Neural progenitor cell (in vitro differentiated cells): Measurements from ENCODE around the gene C10orf88. TPM values are rescaled to one million over a fixed set of nuclear protein-coding genes. Genes with fewer than 3 reads are reported as not detected.
"Not testable (repeated sequence)": the region's sequence is repeated elsewhere in the genome, so short reads cannot be mapped to it uniquely, and the experiment has no call there.

ENCODE experiments used
- DNase-seq: peaks from one replicate; pipeline ENCODE4 v3.0.0-alpha.2; 2016; ENCODE audit warnings: low spot score
- H2AFZ ChIP-seq: fragments of 200-600 bp; sonication (generic); replicated peaks from 2 replicates; pipeline ENCODE4 v1.6.1; 2016; ENCODE audit warnings: antibody characterized with exemption
- H3F3A ChIP-seq: fragments of 200-600 bp; sonication (generic); 2 replicates; pipeline ENCODE4 v1.6.1; 2016; ENCODE audit warnings: antibody characterized with exemption, low read depth
- H3K27ac ChIP-seq: fragments of 200-600 bp; sonication (generic); 2 replicates; pipeline ENCODE4 v1.5.1; 2016; ENCODE audit warnings: mild to moderate bottlenecking
- H3K27me3 ChIP-seq: fragments of 200-600 bp; sonication (generic); 2 replicates; pipeline ENCODE4 v1.6.1; 2016; ENCODE audit warnings: mild to moderate bottlenecking, moderate library complexity
- H3K36me3 ChIP-seq: fragments of 200-600 bp; sonication (generic); 2 replicates; pipeline ENCODE4 v1.5.1; 2016
- H3K4me1 ChIP-seq: fragments of 200-600 bp; sonication (generic); 2 replicates; pipeline ENCODE4 v1.6.1; 2016; ENCODE audit warnings: mixed run types
- H3K4me2 ChIP-seq: fragments of 200-600 bp; sonication (generic); 2 replicates; pipeline ENCODE4 v1.6.1; 2016
- H3K4me3 ChIP-seq: fragments of 200-600 bp; sonication (generic); 2 replicates; pipeline ENCODE4 v1.5.1; 2016
- H3K79me2 ChIP-seq: fragments of 200-600 bp; sonication (generic); 2 replicates; pipeline ENCODE4 v1.6.1; 2016; ENCODE audit warnings: low read depth
- H3K9ac ChIP-seq: fragments of 200-600 bp; sonication (generic); 2 replicates; pipeline ENCODE4 v1.6.1; 2016
- H3K9me3 ChIP-seq: fragments of 200-600 bp; sonication (generic); 2 replicates; pipeline ENCODE4 v1.5.1; 2016; ENCODE audit warnings: low read depth
- H4K20me1 ChIP-seq: fragments of 200-600 bp; sonication (generic); 2 replicates; pipeline ENCODE4 v1.6.1; 2016; ENCODE audit warnings: low read depth
- H3K27ac Mint-ChIP-seq: 3 replicates; pipeline ENCODE4 v1.8.0; 2021; ENCODE audit warnings: mixed read lengths
- H3K27me3 Mint-ChIP-seq: 2 replicates; pipeline ENCODE4 v1.8.0; 2022; ENCODE audit warnings: low read depth, mild to moderate bottlenecking, inconsistent platforms, moderate library complexity, mixed read lengths; ENCODE audit not compliant: insufficient read depth
- H3K36me3 Mint-ChIP-seq: 3 replicates; pipeline ENCODE4 v1.8.0; 2021; ENCODE audit warnings: mixed read lengths
- H3K4me1 Mint-ChIP-seq: 3 replicates; pipeline ENCODE4 v1.8.0; 2021; ENCODE audit warnings: mixed read lengths
- H3K4me3 Mint-ChIP-seq: 3 replicates; pipeline ENCODE4 v1.8.0; 2021; ENCODE audit warnings: mild to moderate bottlenecking, moderate library complexity, mixed read lengths
- H3K9me3 Mint-ChIP-seq: 3 replicates; pipeline ENCODE4 v1.8.0; 2020; ENCODE audit warnings: mixed read lengths
- CTCF ChIP-seq: fragments of 200-600 bp; sonication (generic); IDR thresholded peaks from 2 replicates; pipeline ENCODE4 v1.5.1; 2017; ENCODE audit warnings: antibody characterized with exemption, mild to moderate bottlenecking
- EZH2 ChIP-seq: fragments of 200-600 bp; sonication (generic); IDR thresholded peaks from 2 replicates; pipeline ENCODE4 v1.6.1; 2017; ENCODE audit warnings: antibody characterized with exemption, mild to moderate bottlenecking, moderate library complexity
- EZH2phosphoT487 ChIP-seq: fragments of 200-600 bp; sonication (generic); IDR thresholded peaks from 2 replicates; pipeline ENCODE4 v1.6.1; 2017; ENCODE audit warnings: antibody characterized with exemption
- total RNA-seq: library from RNA; depleted of rRNA; stranded (reverse); fragments of >200 nt; gene quantifications from 2 replicates; pipeline ENCODE4 v1.2.3, GENCODE V29; 2015; ENCODE audit warnings: low replicate concordance

Gene C10orf88
- total RNA-seq, 1 donor from 2014 or later, result 17.7 TPM

- H3K4me3 ChIP-seq, result no peak within 1 kb of the TSS
- H3K79me2 ChIP-seq, result no peaks in the 10 kb centered on the region
- H3K9me3 ChIP-seq, result no peaks in the 10 kb centered on the region
- Mint-ChIP-seq H3K9me3 (no peaks in the 10 kb centered on the region), H3K4me1 (no peaks in the 10 kb centered on the region), H3K4me3 (no peak within 1 kb of the TSS), H3K27ac (no peak within 1 kb of the TSS), H3K36me3 (no peaks in the 10 kb centered on the region), H3K27me3 (peaks cover 13% of the 10 kb centered on the region)
- peaks cover 18% of the 10 kb centered on the region for H4K20me1 ChIP-seq
- no peak within 1 kb of the TSS for H3K9ac ChIP-seq
- H3K36me3 ChIP-seq, result no peaks in the 10 kb centered on the region
- no peaks in the 10 kb centered on the region for H3F3A ChIP-seq
- no peak within 1 kb of the TSS for H3K4me2 ChIP-seq
- H3K4me1 ChIP-seq, result no peaks in the 10 kb centered on the region
- H3K27me3 ChIP-seq, result no peaks in the 10 kb centered on the region
- H2AFZ ChIP-seq, result no peak within 1 kb of the TSS
- TF ChIP-seq EZH2, result no peak
- no peak for TF ChIP-seq CTCF
- TF ChIP-seq EZH2phosphoT487, result no peak
- DNase-seq, result no peak
- no peak within 1 kb of the TSS for H3K27ac ChIP-seq
These were observed 43.7 kb downstream of the C10orf88 start, which contains the start of gene FAM24A for GRCh38 chr10:122910310-122910709. TSS of gene FAM24A (plus strand) at chr10:122910610. CDS start at chr10:122911635, 1,025 bp downstream.

GRCh38 chr10:122903861-122904260 is 50.2 kb downstream of the C10orf88 start:
- H3K4me3 ChIP-seq, H4K20me1 ChIP-seq, DNase-seq, H3K27ac Mint-ChIP-seq, H3K4me2 ChIP-seq, H3K9me3 Mint-ChIP-seq, H3K27me3 Mint-ChIP-seq, H3K9ac ChIP-seq, H3K4me1 ChIP-seq, H3K36me3 ChIP-seq, H3K36me3 Mint-ChIP-seq, H3K9me3 ChIP-seq, H3F3A ChIP-seq, H3K27ac ChIP-seq, H2AFZ ChIP-seq, H3K27me3 ChIP-seq, H3K4me3 Mint-ChIP-seq, H3K4me1 Mint-ChIP-seq, H3K79me2 ChIP-seq: not testable (repeated sequence)

GRCh38 chr10:122894261-122894944 is 59.6 kb downstream of the C10orf88 start:
- Mint-ChIP-seq H3K4me1 (no peaks in the 10 kb centered on the region), H3K27me3 (no peaks in the 10 kb centered on the region), H3K4me3 (no peak overlapping the region), H3K27ac (no peak overlapping the region), H3K9me3 (no peaks in the 10 kb centered on the region), H3K36me3 (no peaks in the 10 kb centered on the region)
- H2AFZ ChIP-seq, result no peak overlapping the region
- no peaks in the 10 kb centered on the region for H3K4me1 ChIP-seq
- H3K79me2 ChIP-seq, result no peaks in the 10 kb centered on the region
- no peaks in the 10 kb centered on the region for H4K20me1 ChIP-seq
- no peaks in the 10 kb centered on the region for H3K27me3 ChIP-seq
- H3K9ac ChIP-seq, result no peak overlapping the region
- H3K9me3 ChIP-seq, result no peaks in the 10 kb centered on the region
- no peak for DNase-seq
- TF ChIP-seq EZH2phosphoT487 (no peak), EZH2 (no peak), CTCF (no peak)
- no peak overlapping the region for H3K4me2 ChIP-seq
- H3F3A ChIP-seq, result no peaks in the 10 kb centered on the region
- no peak overlapping the region for H3K27ac ChIP-seq
- no peak overlapping the region for H3K4me3 ChIP-seq
- H3K36me3 ChIP-seq, result no peaks in the 10 kb centered on the region

- Histone ChIP-seq H3K4me2 (no peak overlapping the region), H3K27ac (no peak overlapping the region), H3K4me1 (no peaks in the 10 kb centered on the region), H3K4me3 (no peak overlapping the region), H4K20me1 (no peaks in the 10 kb centered on the region), H3F3A (no peaks in the 10 kb centered on the region), H3K9ac (no peak overlapping the region), H3K79me2 (no peaks in the 10 kb centered on the region), H2AFZ (no peak overlapping the region), H3K36me3 (no peaks in the 10 kb centered on the region), H3K27me3 (no peaks in the 10 kb centered on the region), H3K9me3 (no peaks in the 10 kb centered on the region)
- H3K36me3 Mint-ChIP-seq, result no peaks in the 10 kb centered on the region
- no peak overlapping the region for H3K27ac Mint-ChIP-seq
- no peak for TF ChIP-seq CTCF
- TF ChIP-seq EZH2phosphoT487, result no peak
- no peak for TF ChIP-seq EZH2
- H3K9me3 Mint-ChIP-seq, result no peaks in the 10 kb centered on the region
- no peak overlapping the region for H3K4me3 Mint-ChIP-seq
- H3K27me3 Mint-ChIP-seq, result no peaks in the 10 kb centered on the region
- H3K4me1 Mint-ChIP-seq, result no peaks in the 10 kb centered on the region
- no peak for DNase-seq
These were observed 69.9 kb downstream of the C10orf88 start for GRCh38 chr10:122884166-122884565.
